ENCODE measurements around the gene CYRIA.

The CYRIA gene

GRCh38 chr2:16650287-16651249, 15.1 kb downstream of the CYRIA start:
- TF ChIP-seq GATA2 (IDR thresholded peaks at IDR 0.05; ENCODE audit: low read depth, low read length) = no peak
- no peak for TF ChIP-seq GATA3 (IDR thresholded peaks at IDR 0.05; ENCODE audit: low read depth, low read length)

GRCh38 chr2:16649353-16650286, 16.0 kb downstream of the CYRIA start:
- TF ChIP-seq GATA3 (IDR thresholded peaks at IDR 0.05; ENCODE audit: low read depth, low read length) (no peak), GATA2 (IDR thresholded peaks at IDR 0.05; ENCODE audit: low read depth, low read length) (no peak)

- no peak for TF ChIP-seq GATA2 (IDR thresholded peaks at IDR 0.05; ENCODE audit: low read depth, low read length)
- TF ChIP-seq GATA3 (IDR thresholded peaks at IDR 0.05; ENCODE audit: low read depth, low read length) = no peak
Measured at GRCh38 chr2:16647992-16648617, 17.5 kb downstream of the CYRIA start.

DNA sequence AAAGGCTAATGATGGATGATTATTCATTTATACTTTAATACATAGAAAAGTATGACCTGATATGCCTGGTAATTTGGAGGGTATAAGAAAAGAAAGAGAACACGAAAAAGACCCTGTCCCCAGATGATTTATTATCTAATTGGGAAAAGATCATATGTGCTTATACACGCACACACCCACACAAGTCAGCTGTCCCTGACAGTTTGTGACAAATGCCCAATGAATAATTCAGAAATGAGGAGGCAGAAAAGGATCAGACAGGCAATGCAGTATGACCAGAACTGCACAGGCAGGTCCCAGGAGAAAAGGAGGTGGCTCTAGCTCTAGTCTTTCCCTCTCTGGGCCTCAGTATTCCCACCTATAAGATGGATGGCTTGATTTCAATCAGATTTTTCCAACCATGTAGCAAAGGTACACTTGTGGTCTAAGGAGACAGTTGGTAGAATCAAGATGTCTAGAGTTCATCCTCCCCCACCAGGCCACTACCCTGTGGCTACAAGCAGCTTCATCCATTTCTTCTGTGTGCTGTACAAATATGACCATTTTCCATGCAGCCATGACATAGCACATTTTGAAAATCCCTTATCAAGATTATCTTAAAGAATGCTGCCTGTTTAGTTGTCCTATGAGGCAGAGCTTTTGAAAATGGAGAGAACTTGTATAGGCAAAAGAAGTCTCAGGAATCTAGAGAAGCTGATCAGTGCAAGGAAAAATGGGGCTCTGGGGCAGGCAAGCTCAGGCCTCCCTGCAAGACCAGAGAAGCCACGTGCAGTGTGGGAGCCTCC, 19.7 kb downstream of the CYRIA start:
- TF ChIP-seq GATA2 (IDR thresholded peaks at IDR 0.05; ENCODE audit: low read depth, low read length) (no peak), GATA3 (IDR thresholded peaks at IDR 0.05; ENCODE audit: low read depth, low read length) (no peak)

DNA sequence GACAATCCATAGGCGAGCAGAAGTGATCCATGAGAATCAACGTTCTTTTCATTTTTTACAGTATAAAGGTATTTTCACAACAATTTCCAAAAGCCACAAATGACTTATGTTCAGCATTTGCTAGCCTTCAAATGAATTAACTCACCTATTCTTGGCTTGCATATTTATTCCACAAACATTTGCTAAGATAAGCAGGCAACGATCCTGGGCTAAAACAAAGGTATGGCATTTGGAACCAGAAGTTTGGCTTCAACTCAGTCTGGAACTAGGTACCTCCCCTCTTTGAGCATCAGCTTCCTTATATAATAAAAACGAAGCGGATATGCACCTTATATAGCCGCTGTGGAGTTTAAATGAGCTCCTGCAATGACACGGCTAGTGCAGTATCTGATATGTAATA, 20.5 kb downstream of the CYRIA start:
- TF ChIP-seq GATA2 (IDR thresholded peaks at IDR 0.05; ENCODE audit: low read depth, low read length) (no peak), GATA3 (IDR thresholded peaks at IDR 0.05; ENCODE audit: low read depth, low read length) (no peak)

GRCh38 chr2:16644221-16644925, 21.3 kb downstream of the CYRIA start:
- TF ChIP-seq GATA3 (IDR thresholded peaks at IDR 0.05; ENCODE audit: low read depth, low read length) (no peak), GATA2 (IDR thresholded peaks at IDR 0.05; ENCODE audit: low read depth, low read length) (no peak)

GRCh38 chr2:16643099-16643498, 22.5 kb downstream of the CYRIA start:
- no peak for TF ChIP-seq GATA3 (IDR thresholded peaks at IDR 0.05; ENCODE audit: low read depth, low read length)
- no peak for TF ChIP-seq GATA2 (IDR thresholded peaks at IDR 0.05; ENCODE audit: low read depth, low read length)

- TF ChIP-seq GATA3 (IDR thresholded peaks at IDR 0.05; ENCODE audit: low read depth, low read length) (no peak), GATA2 (IDR thresholded peaks at IDR 0.05; ENCODE audit: low read depth, low read length) (no peak)
Measured at GRCh38 chr2:16642088-16642487, 23.5 kb downstream of the CYRIA start.

GRCh38 chr2:16641509-16641908, 24.1 kb downstream of the CYRIA start:
- no peak for TF ChIP-seq GATA2 (IDR thresholded peaks at IDR 0.05; ENCODE audit: low read depth, low read length)
- no peak for TF ChIP-seq GATA3 (IDR thresholded peaks at IDR 0.05; ENCODE audit: low read depth, low read length)

GRCh38 chr2:16640867-16641266, 24.8 kb downstream of the CYRIA start:
- TF ChIP-seq GATA2 (IDR thresholded peaks at IDR 0.05; ENCODE audit: low read depth, low read length) = no peak
- TF ChIP-seq GATA3 (IDR thresholded peaks at IDR 0.05; ENCODE audit: low read depth, low read length) = no peak

GRCh38 chr2:16640001-16640700, 25.5 kb downstream of the CYRIA start:
- TF ChIP-seq GATA2 (IDR thresholded peaks at IDR 0.05; ENCODE audit: low read depth, low read length) = no peak
- no peak for TF ChIP-seq GATA3 (IDR thresholded peaks at IDR 0.05; ENCODE audit: low read depth, low read length)

GRCh38 chr2:16639431-16639830, 26.2 kb downstream of the CYRIA start:
- TF ChIP-seq GATA2 (IDR thresholded peaks at IDR 0.05; ENCODE audit: low read depth, low read length) (no peak), GATA3 (IDR thresholded peaks at IDR 0.05; ENCODE audit: low read depth, low read length) (no peak)

Measured in SH-SY5Y (cell line).